HepG2 (cell line): ENCODE results near the gene KSR1. TPM values are rescaled to one million over a fixed set of nuclear protein-coding genes. Genes with fewer than 3 reads are reported as not detected.

Experiments used
- AFF4 ChIP-seq: sonication (generic); formaldehyde crosslinking; IDR thresholded peaks from 2 replicates; pipeline ENCODE4 v1.4.0; 2020; ENCODE audit warnings: missing genetic modification reagents
- AHR ChIP-seq: IDR thresholded peaks from 2 replicates; pipeline ENCODE4 v1.6.1; 2018; ENCODE audit warnings: missing genetic modification reagents, missing compliant biosample characterization
- BORCS8-MEF2B ChIP-seq: sonication (generic); formaldehyde crosslinking; IDR thresholded peaks from 2 replicates; pipeline ENCODE4 v1.8.0; 2022; ENCODE audit warnings: mild to moderate bottlenecking, missing genetic modification reagents
- CCAR2 ChIP-seq: fragments of 200-400 bp; formaldehyde crosslinking; optimal IDR thresholded peaks from 2 replicates; pipeline ENCODE3; 2018; ENCODE audit warnings: low read depth, mild to moderate bottlenecking, low read length, moderate library complexity
- E2F1 ChIP-seq: sonication (generic); formaldehyde crosslinking; IDR thresholded peaks from 2 replicates; pipeline ENCODE4 v1.5.0; 2020; ENCODE audit warnings: missing genetic modification reagents
- ESRRA ChIP-seq: sonication (generic); formaldehyde crosslinking; IDR thresholded peaks from 2 replicates; pipeline ENCODE4 v1.5.1; 2020; ENCODE audit warnings: mild to moderate bottlenecking, low read depth, missing genetic modification reagents
- GABPB1 ChIP-seq: IDR thresholded peaks from 2 replicates; pipeline ENCODE4 v1.6.1; 2016; ENCODE audit warnings: mild to moderate bottlenecking, missing genetic modification reagents, moderate library complexity, missing compliant biosample characterization
- HDAC6 ChIP-seq: fragments of 200-600 bp; sonication (generic); IDR thresholded peaks from 2 replicates; pipeline ENCODE4 v1.7.0; 2017; ENCODE audit warnings: mild to moderate bottlenecking, antibody characterized with exemption, low read length, low read depth
- HMG20B ChIP-seq: conservative IDR thresholded peaks from 2 replicates; pipeline ENCODE4 v1.6.1; 2016; ENCODE audit warnings: missing genetic modification reagents, missing compliant biosample characterization
- HNRNPLL ChIP-seq: fragments of 200-400 bp; formaldehyde crosslinking; IDR thresholded peaks from 2 replicates; pipeline ENCODE4 v1.6.1; 2017; ENCODE audit warnings: mild to moderate bottlenecking, low read depth, low read length; ENCODE audit not compliant: poor library complexity, severe bottlenecking
- KAT2B ChIP-seq: fragments of 150-350 bp; IDR thresholded peaks from 2 replicates; pipeline ENCODE4 v1.6.1; 2014; ENCODE audit warnings: low read depth, low read length, borderline replicate concordance
- MAFG ChIP-seq: sonication (generic); formaldehyde crosslinking; IDR thresholded peaks from 2 replicates; pipeline ENCODE4 v1.5.1; 2020; ENCODE audit warnings: mild to moderate bottlenecking, missing genetic modification reagents
- NR0B2 ChIP-seq: sonication (generic); formaldehyde crosslinking; IDR thresholded peaks from 2 replicates; pipeline ENCODE4 v1.4.0; 2020; ENCODE audit warnings: mild to moderate bottlenecking, missing genetic modification reagents
- PBX3 ChIP-seq: sonication (generic); formaldehyde crosslinking; IDR thresholded peaks from 2 replicates; pipeline ENCODE4 v1.8.1; 2023; ENCODE audit warnings: missing genetic modification reagents, inconsistent platforms, borderline replicate concordance
- SAP130 ChIP-seq: IDR thresholded peaks from 2 replicates; pipeline ENCODE4 v1.6.1; 2016; ENCODE audit warnings: low read depth
- THAP7 ChIP-seq: sonication (generic); formaldehyde crosslinking; IDR thresholded peaks from 2 replicates; pipeline ENCODE4 v1.8.1; 2023; ENCODE audit warnings: mild to moderate bottlenecking, missing genetic modification reagents
- ZEB1 ChIP-seq: IDR thresholded peaks from 2 replicates; pipeline ENCODE4 v1.6.1; 2012; ENCODE audit warnings: mild to moderate bottlenecking, low read depth, inconsistent platforms; ENCODE audit not compliant: insufficient replicate concordance
- ZNF513 ChIP-seq: sonication (generic); formaldehyde crosslinking; conservative IDR thresholded peaks from 2 replicates; pipeline ENCODE4 v1.5.0; 2020; ENCODE audit warnings: missing genetic modification reagents
- ZNF557 ChIP-seq: sonication (generic); formaldehyde crosslinking; IDR thresholded peaks from 2 replicates; pipeline ENCODE4 v1.4.0; 2020; ENCODE audit warnings: missing genetic modification reagents
- ZZZ3 ChIP-seq: sonication (generic); formaldehyde crosslinking; IDR thresholded peaks from 2 replicates; pipeline ENCODE4 v1.4.0; 2020; ENCODE audit warnings: missing genetic modification reagents, mild to moderate bottlenecking, borderline replicate concordance
- polyA plus RNA-seq, 8 experiments: library from polyadenylated mRNA; depleted of rRNA in 3 of 8; stranded (reverse) in 7 of 8; unstranded in 1 of 8; fragments of >200 nt; fragmentation: Illumina TruSeq in 4 of 8; extraction: Trizol in 4 of 8; gene quantifications; 2 replicates each; pipeline versions ENCODE4 v1.2.1 to v1.2.3, GENCODE V29; 2011 to 2016; ENCODE audit warnings: low read depth in 4 of 8, missing spikeins in 1 of 8, mixed read lengths in 1 of 8; ENCODE audit not compliant: insufficient read depth in 1 of 8
- total RNA-seq, 5 experiments: library from RNA; depleted of rRNA; stranded (reverse); fragments of >200 nt; fragmentation: Illumina TruSeq; extraction: Trizol; gene quantifications; 2 replicates each; pipeline ENCODE4 v1.2.3, GENCODE V29; 2016; ENCODE audit warnings: low read depth in 1 of 5

Gene KSR1
- total and polyA plus RNA-seq, 2 of the 13 experiments (the other 11 are each of a cell fraction or from before 2014, with no cell fraction given), result 10.1 to 16.6 TPM

GRCh38 chr17:27457731-27458523 is 1.7 kb downstream of the KSR1 start (continued):
- TF ChIP-seq HMG20B (CRISPR knock-in tag) (peak; percentile 96), SAP130 (CRISPR knock-in tag) (peak; percentile 89), ZEB1 (no peak), ZZZ3 (CRISPR knock-in tag) (no peak), THAP7 (CRISPR knock-in tag) (no peak), KAT2B (no peak), GABPB1 (CRISPR knock-in tag) (peak; percentile 51), ZNF557 (CRISPR knock-in tag) (no peak), HNRNPLL (no peak), ZNF513 (CRISPR knock-in tag) (no peak), HDAC6 (no peak), E2F1 (CRISPR knock-in tag) (no peak), CCAR2 (no peak), ESRRA (peak; percentile 16; the same call in 1 of the 2 replicates), BORCS8-MEF2B (CRISPR knock-in tag) (0 out of 2 replicates have a peak, but pooled peaks have one; percentile 56), AFF4 (no peak), NR0B2 (CRISPR knock-in tag) (no peak), PBX3 (no peak), MAFG (CRISPR knock-in tag) (no peak), AHR (CRISPR knock-in tag) (0 out of 2 replicates have a peak, but pooled peaks have one; percentile 33)
